Mucosa of stomach (tissue), 1 donor: Measurements from ENCODE around the gene PCNP.
A peak's percentile ranks its signal among the peaks of the same experiment; 100 is the strongest.
"Not testable (repeated sequence)": the region's sequence is repeated elsewhere in the genome, so short reads cannot be mapped to it uniquely, and the experiment has no call there.

Experiments
- H3K27me3 ChIP-seq: one replicate; pipeline ENCODE4 v1.7.0; 2013; ENCODE audit warnings: mild to moderate bottlenecking, low read length; ENCODE audit not compliant: control insufficient read depth, insufficient read depth
- H3K36me3 ChIP-seq: one replicate; pipeline ENCODE4 v1.7.0; 2013; ENCODE audit warnings: low read length; ENCODE audit not compliant: control insufficient read depth, insufficient read depth
- H3K4me1 ChIP-seq: one replicate; pipeline ENCODE4 v1.7.0; 2013; ENCODE audit warnings: mild to moderate bottlenecking, low read length; ENCODE audit not compliant: control insufficient read depth, insufficient read depth
- H3K4me3 ChIP-seq: one replicate; pipeline ENCODE4 v1.7.0; 2013; ENCODE audit warnings: low read length
- H3K9ac ChIP-seq: one replicate; pipeline ENCODE4 v1.7.0; 2013; ENCODE audit warnings: mild to moderate bottlenecking, low read length, moderate library complexity
- H3K9me3 ChIP-seq: one replicate; pipeline ENCODE4 v1.7.0; 2013; ENCODE audit warnings: mild to moderate bottlenecking, low read length, moderate library complexity; ENCODE audit not compliant: control insufficient read depth
- donor health status: Pancreatic carcinoma.

The PCNP gene

GRCh38 chr3:101574388-101575112 is 570 bp downstream of the PCNP start:
- no peaks in the 10 kb centered on the region for H3K27me3 ChIP-seq
- H3K9ac ChIP-seq = peak overlapping the region; percentile 92
- H3K4me1 ChIP-seq = peaks cover 13% of the 10 kb centered on the region
- no peaks in the 10 kb centered on the region for H3K36me3 ChIP-seq
- H3K4me3 ChIP-seq = peak overlapping the region; percentile 81
- no peaks in the 10 kb centered on the region for H3K9me3 ChIP-seq

- Histone ChIP-seq H3K36me3 (no peaks in the 10 kb centered on the region), H3K4me3 (no peak overlapping the region), H3K9me3 (no peaks in the 10 kb centered on the region), H3K4me1 (peaks cover 13% of the 10 kb centered on the region), H3K27me3 (no peaks in the 10 kb centered on the region), H3K9ac (no peak overlapping the region)
Measured at GRCh38 chr3:101577286-101577685, 3.3 kb downstream of the PCNP start.

DNA sequence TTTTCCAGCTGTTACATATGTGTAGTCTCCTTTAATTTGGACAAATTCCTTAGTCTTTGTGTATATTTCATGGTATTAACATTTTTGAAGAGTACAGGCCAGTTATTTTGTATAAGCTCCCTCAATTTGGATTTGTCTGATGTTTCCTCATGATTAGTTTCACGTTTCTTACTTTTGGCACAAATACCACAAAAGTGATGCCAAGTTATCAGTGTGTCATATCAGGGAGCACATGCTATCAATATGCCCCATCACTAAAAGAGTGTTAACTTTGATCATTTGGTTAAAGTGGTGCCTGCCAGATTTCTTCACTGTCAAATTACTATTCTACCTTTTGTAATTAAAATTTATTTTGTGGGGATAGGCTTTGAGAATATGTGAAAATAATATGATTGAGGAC is 14.6 kb downstream of the PCNP start:
- H3K9me3 ChIP-seq = no peaks in the 10 kb centered on the region
- H3K4me3 ChIP-seq = no peak overlapping the region
- H3K4me1 ChIP-seq = no peaks in the 10 kb centered on the region
- H3K9ac ChIP-seq = no peak overlapping the region
- H3K27me3 ChIP-seq = no peaks in the 10 kb centered on the region
- no peaks in the 10 kb centered on the region for H3K36me3 ChIP-seq

GRCh38 chr3:101591071-101591470 is 17.1 kb downstream of the PCNP start:
- Histone ChIP-seq H3K36me3 (no peaks in the 10 kb centered on the region), H3K4me3 (no peak overlapping the region), H3K9me3 (no peaks in the 10 kb centered on the region), H3K9ac (no peak overlapping the region), H3K27me3 (no peaks in the 10 kb centered on the region), H3K4me1 (no peaks in the 10 kb centered on the region)

DNA sequence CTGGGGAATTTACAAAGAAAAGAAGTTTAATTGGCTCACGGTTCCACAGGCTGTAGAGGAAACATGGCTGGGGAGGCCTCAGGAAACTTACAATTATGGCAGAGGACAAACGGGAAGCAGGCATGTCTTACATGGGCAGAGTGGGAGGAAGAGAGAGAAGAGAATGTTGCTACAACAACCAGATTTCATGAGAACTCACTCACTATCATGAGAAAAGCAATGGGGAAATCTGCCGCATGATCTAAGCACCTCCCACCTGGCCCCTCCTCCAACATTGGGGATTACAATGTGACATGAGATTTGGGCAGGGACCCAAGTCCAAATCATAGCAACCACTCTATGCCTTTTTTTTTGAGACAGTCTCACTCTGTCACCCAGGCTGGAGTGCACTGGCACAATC is 28.8 kb downstream of the PCNP start:
- Histone ChIP-seq H3K9ac (no peak overlapping the region), H3K36me3 (no peaks in the 10 kb centered on the region), H3K4me1 (no peaks in the 10 kb centered on the region), H3K9me3 (no peaks in the 10 kb centered on the region), H3K27me3 (no peaks in the 10 kb centered on the region), H3K4me3 (no peak overlapping the region)

GRCh38 chr3:101603184-101603583 is 29.2 kb downstream of the PCNP start:
- no peaks in the 10 kb centered on the region for H3K4me1 ChIP-seq
- H3K9me3 ChIP-seq = no peaks in the 10 kb centered on the region

DNA sequence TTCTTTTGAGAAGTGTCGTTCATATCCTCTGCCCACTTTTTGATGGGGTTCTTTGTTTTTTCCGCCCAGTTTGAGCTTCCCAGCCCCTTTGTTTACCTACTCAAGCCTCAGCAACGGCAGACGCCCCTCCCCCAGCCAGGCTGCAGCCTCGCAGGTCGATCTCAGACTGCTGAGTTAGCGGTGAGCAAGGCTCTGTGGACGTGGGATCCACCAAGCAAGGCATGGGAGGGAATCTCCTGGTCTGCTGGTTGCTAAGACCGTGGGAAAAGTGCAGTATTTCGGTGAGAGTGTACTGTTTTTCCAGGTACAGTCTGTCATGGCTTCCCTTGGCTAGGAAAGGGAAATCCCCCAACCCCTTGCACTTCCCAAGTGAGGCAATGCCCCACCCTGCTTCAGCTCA is 31.4 kb downstream of the PCNP start:
- not testable (repeated sequence) for H3K27me3 ChIP-seq, H3K9ac ChIP-seq, H3K9me3 ChIP-seq, H3K36me3 ChIP-seq, H3K4me1 ChIP-seq, H3K4me3 ChIP-seq

More at GRCh38 chr3:101603184-101603583, 29.2 kb downstream of the PCNP start:
- H3K36me3 ChIP-seq = no peaks in the 10 kb centered on the region
- no peak overlapping the region for H3K9ac ChIP-seq
- H3K4me3 ChIP-seq = no peak overlapping the region
- H3K27me3 ChIP-seq = no peaks in the 10 kb centered on the region

DNA sequence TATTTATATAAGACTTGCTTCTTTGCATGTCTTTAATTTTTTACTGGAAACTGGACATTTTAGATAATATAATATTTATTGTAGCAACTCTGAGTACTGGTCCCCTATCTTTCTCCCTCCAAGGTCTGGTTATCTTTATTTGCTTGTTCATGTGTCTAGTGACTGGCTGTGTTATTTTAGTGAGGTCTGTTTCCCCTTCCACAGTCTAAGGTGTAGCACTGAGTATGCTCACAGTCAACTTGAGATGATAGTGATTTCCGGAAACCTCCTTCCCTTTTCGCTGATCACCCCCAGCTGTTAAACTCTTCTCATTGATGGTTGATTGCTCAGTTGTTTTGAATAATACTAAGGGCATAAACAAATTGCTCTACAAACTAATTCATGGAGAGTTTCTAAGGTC is 37.0 kb downstream of the PCNP start:
- Histone ChIP-seq H3K9me3 (no peaks in the 10 kb centered on the region), H3K4me1 (no peaks in the 10 kb centered on the region)

GRCh38 chr3:101613014-101613413 is 39.0 kb downstream of the PCNP start:
- H3K4me1 ChIP-seq = not testable (repeated sequence)

More for the DNA sequence above, 37.0 kb downstream of the PCNP start:
- H3K4me3 ChIP-seq = no peak overlapping the region
- no peaks in the 10 kb centered on the region for H3K36me3 ChIP-seq
- H3K27me3 ChIP-seq = no peaks in the 10 kb centered on the region
- no peak overlapping the region for H3K9ac ChIP-seq

DNA sequence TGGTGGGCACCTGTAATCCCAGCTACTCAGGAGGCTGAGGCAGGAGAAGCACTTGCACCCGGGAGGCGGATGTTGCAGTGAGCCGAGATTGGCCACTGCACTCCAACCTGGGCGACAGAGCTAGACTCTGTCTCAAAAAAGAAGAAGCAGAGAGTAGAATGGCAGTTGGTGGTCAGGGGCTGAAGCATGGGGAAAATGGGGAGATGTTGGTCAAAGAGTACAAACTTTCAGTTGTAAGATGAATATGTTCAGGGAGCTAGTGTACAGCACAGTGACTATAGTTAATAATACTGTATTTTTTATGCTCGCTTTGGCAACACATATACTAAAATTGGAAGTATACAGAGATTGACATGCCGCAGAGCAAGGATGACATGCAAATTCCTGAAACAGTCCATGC is 41.5 kb downstream of the PCNP start:
- no peak overlapping the region for H3K9ac ChIP-seq

More at GRCh38 chr3:101613014-101613413, 39.0 kb downstream of the PCNP start:
- not testable (repeated sequence) for H3K9me3 ChIP-seq, H3K4me3 ChIP-seq, H3K9ac ChIP-seq, H3K27me3 ChIP-seq, H3K36me3 ChIP-seq

GRCh38 chr3:101617478-101617877 is 43.5 kb downstream of the PCNP start:
- Histone ChIP-seq H3K27me3 (no peaks in the 10 kb centered on the region), H3K9ac (no peak overlapping the region), H3K36me3 (no peaks in the 10 kb centered on the region), H3K9me3 (no peaks in the 10 kb centered on the region), H3K4me1 (no peaks in the 10 kb centered on the region), H3K4me3 (no peak overlapping the region)

More for the DNA sequence above, 41.5 kb downstream of the PCNP start:
- H3K9me3 ChIP-seq = no peaks in the 10 kb centered on the region
- no peak overlapping the region for H3K4me3 ChIP-seq
- no peaks in the 10 kb centered on the region for H3K4me1 ChIP-seq
- H3K27me3 ChIP-seq = no peaks in the 10 kb centered on the region
- H3K36me3 ChIP-seq = no peaks in the 10 kb centered on the region

DNA sequence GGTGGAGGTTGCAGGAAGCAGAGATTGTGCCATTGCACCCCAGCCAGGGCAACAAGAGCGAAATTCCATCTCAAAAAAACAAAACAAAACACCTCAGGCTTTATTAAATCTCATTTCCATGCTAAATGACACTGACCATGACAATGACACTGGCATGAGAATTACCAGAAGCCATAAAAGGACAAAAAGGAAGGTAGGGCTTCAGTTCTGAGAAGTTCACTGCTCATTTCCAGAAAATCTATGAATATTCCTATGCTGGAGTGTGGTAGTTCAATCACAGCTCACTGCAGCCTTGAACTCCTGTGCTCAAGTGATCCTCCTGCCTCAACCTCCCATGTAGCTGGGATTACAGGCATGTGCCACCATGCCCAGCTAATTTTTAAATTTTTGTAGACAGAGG is 44.7 kb downstream of the PCNP start:
- H3K9ac ChIP-seq = no peak overlapping the region
- H3K27me3 ChIP-seq = no peaks in the 10 kb centered on the region
- no peaks in the 10 kb centered on the region for H3K4me1 ChIP-seq
- no peak overlapping the region for H3K4me3 ChIP-seq
- no peaks in the 10 kb centered on the region for H3K9me3 ChIP-seq
- no peaks in the 10 kb centered on the region for H3K36me3 ChIP-seq

DNA sequence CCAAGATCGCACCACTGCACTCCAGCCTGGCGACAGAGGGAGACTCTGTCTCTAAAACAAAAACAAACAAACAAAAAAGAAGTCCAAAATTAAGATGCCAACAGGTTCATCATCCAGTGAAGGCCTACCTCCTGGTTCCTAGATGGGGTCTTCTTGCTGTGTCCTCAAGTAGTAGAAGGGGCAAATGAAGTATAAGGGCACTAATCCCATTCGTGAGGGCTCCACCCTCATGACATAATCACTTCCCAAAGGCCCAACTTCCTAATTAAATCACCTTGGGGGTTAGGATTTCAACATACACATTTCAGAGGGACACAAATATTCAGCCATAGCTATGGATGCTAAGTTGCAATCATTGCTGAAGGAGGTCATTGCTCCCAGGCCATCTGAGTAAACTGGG is 45.8 kb downstream of the PCNP start:
- Histone ChIP-seq H3K4me3 (no peak overlapping the region), H3K9me3 (no peaks in the 10 kb centered on the region), H3K27me3 (no peaks in the 10 kb centered on the region), H3K9ac (no peak overlapping the region), H3K36me3 (no peaks in the 10 kb centered on the region), H3K4me1 (no peaks in the 10 kb centered on the region)
